Measurements from ENCODE around the gene ZC3H18. TPM values are rescaled to one million over a fixed set of nuclear protein-coding genes. Genes with fewer than 3 reads are reported as not detected.

The ZC3H18 gene
- total RNA-seq, 4 donors from 2014 or later, result 10.6 to 25.6 (median 17.8) TPM

GRCh38 chr16:88529596-88529995, 40.6 kb upstream of the ZC3H18 start:
- DNase-seq (ENCODE audit: low spot score), result no peak
- ATAC-seq (ENCODE audit: low FRiP score), result no peak
- no peak for TF ChIP-seq CTCF (IDR thresholded peaks at IDR 0.05)

GRCh38 chr16:88530051-88530857, 39.9 kb upstream of the ZC3H18 start:
- ATAC-seq (ENCODE audit: low FRiP score) (no peak), DNase-seq (ENCODE audit: low spot score) (no peak)
- no peak for TF ChIP-seq CTCF (IDR thresholded peaks at IDR 0.05)

- DNase-seq (ENCODE audit: low spot score), result no peak
- ATAC-seq (ENCODE audit: low FRiP score), result no peak
- no peak for TF ChIP-seq CTCF (IDR thresholded peaks at IDR 0.05)
Measured at GRCh38 chr16:88530858-88531203, 39.4 kb upstream of the ZC3H18 start.

GRCh38 chr16:88531346-88531745, 38.9 kb upstream of the ZC3H18 start:
- DNase-seq (ENCODE audit: low spot score), result no peak
- no peak for ATAC-seq (ENCODE audit: low FRiP score)
- no peak for TF ChIP-seq CTCF (IDR thresholded peaks at IDR 0.05)

- no peak for DNase-seq (ENCODE audit: low spot score)
- no peak for ATAC-seq (ENCODE audit: low FRiP score)
- TF ChIP-seq CTCF (IDR thresholded peaks at IDR 0.05), result no peak
Measured at GRCh38 chr16:88531931-88532433, 38.2 kb upstream of the ZC3H18 start.

GRCh38 chr16:88532434-88533241, 37.6 kb upstream of the ZC3H18 start:
- DNase-seq (ENCODE audit: low spot score) (no peak), ATAC-seq (ENCODE audit: low FRiP score) (no peak)
- TF ChIP-seq CTCF (IDR thresholded peaks at IDR 0.05), result no peak

Data from omental fat pad (tissue), 4 donors.